Muscle layer of duodenum (tissue), 2 donors: ENCODE results near the gene PLEKHA6.

ENCODE experiments used
- H3K27ac ChIP-seq: one replicate; pipeline ENCODE4 v1.7.0; 2013; ENCODE audit warnings: mild to moderate bottlenecking, low read length
- H3K27me3 ChIP-seq: one replicate; pipeline ENCODE4 v1.7.0; 2013; ENCODE audit warnings: low read depth, mild to moderate bottlenecking, control low read depth, low read length
- H3K36me3 ChIP-seq, 2 donors: one replicate each; pipeline ENCODE4 v1.7.0; 2013; ENCODE audit warnings: low read length in 2 of 2, control low read depth in 1 of 2, mild to moderate bottlenecking in 1 of 2; ENCODE audit not compliant: insufficient read depth in 2 of 2, control insufficient read depth in 1 of 2
- H3K4me1 ChIP-seq, 2 donors: one replicate each; pipeline ENCODE4 v1.7.0; 2013; ENCODE audit warnings: low read length in 2 of 2, mild to moderate bottlenecking in 2 of 2, control low read depth in 1 of 2, moderate library complexity in 1 of 2; ENCODE audit not compliant: insufficient read depth in 2 of 2, control insufficient read depth in 1 of 2
- H3K4me3 ChIP-seq, 2 donors: one replicate each; pipeline ENCODE4 v1.7.0; 2013; ENCODE audit warnings: low read length in 2 of 2, low read depth in 1 of 2, mild to moderate bottlenecking in 1 of 2
- H3K9me3 ChIP-seq, 2 donors: one replicate each; pipeline ENCODE4 v1.7.0; 2013; ENCODE audit warnings: low read length in 2 of 2, control low read depth in 1 of 2, mild to moderate bottlenecking in 1 of 2; ENCODE audit not compliant: control insufficient read depth in 1 of 2
- donor health status: healthy.

The PLEKHA6 gene

GRCh38 chr1:204278251-204278650 is 81.5 kb downstream of the PLEKHA6 start:
- no peak overlapping the region for H3K4me3 ChIP-seq
- no peaks in the 10 kb centered on the region for H3K9me3 ChIP-seq
- peaks cover 0 to 4% of the 10 kb centered on the region in 2 donors for H3K4me1 ChIP-seq
- no peaks in the 10 kb centered on the region for H3K36me3 ChIP-seq
- H3K27me3 ChIP-seq = no peaks in the 10 kb centered on the region
- H3K27ac ChIP-seq = no peak overlapping the region

- Histone ChIP-seq H3K27ac (no peak overlapping the region), H3K36me3 (no peaks in the 10 kb centered on the region), H3K4me1 (peaks cover 0 to 4% of the 10 kb centered on the region in 2 donors), H3K27me3 (no peaks in the 10 kb centered on the region), H3K9me3 (no peaks in the 10 kb centered on the region), H3K4me3 (no peak overlapping the region)
Observed at GRCh38 chr1:204277563-204278219, 82.0 kb downstream of the PLEKHA6 start.

- no peaks in the 10 kb centered on the region for H3K9me3 ChIP-seq
- peaks cover 0 to 4% of the 10 kb centered on the region in 2 donors for H3K4me1 ChIP-seq
- no peaks in the 10 kb centered on the region for H3K36me3 ChIP-seq
- no peaks in the 10 kb centered on the region for H3K27me3 ChIP-seq
- no peak overlapping the region for H3K4me3 ChIP-seq
- H3K27ac ChIP-seq = no peak overlapping the region
Observed at GRCh38 chr1:204275695-204276370, 83.9 kb downstream of the PLEKHA6 start.

GRCh38 chr1:204274446-204274845 is 85.3 kb downstream of the PLEKHA6 start:
- Histone ChIP-seq H3K4me3 (no peak overlapping the region), H3K4me1 (peaks cover 0 to 4% of the 10 kb centered on the region in 2 donors), H3K36me3 (no peaks in the 10 kb centered on the region), H3K9me3 (no peaks in the 10 kb centered on the region), H3K27ac (no peak overlapping the region), H3K27me3 (no peaks in the 10 kb centered on the region)

GRCh38 chr1:204272505-204272904 is 87.2 kb downstream of the PLEKHA6 start:
- no peak overlapping the region for H3K4me3 ChIP-seq
- H3K4me1 ChIP-seq = no peaks in the 10 kb centered on the region
- no peaks in the 10 kb centered on the region for H3K27me3 ChIP-seq
- no peaks in the 10 kb centered on the region for H3K36me3 ChIP-seq
- H3K27ac ChIP-seq = no peak overlapping the region
- no peaks in the 10 kb centered on the region for H3K9me3 ChIP-seq

GRCh38 chr1:204271970-204272369 is 87.8 kb downstream of the PLEKHA6 start:
- no peaks in the 10 kb centered on the region for H3K36me3 ChIP-seq
- H3K4me1 ChIP-seq = peaks cover 0 to 1% of the 10 kb centered on the region in 2 donors
- H3K27me3 ChIP-seq = no peaks in the 10 kb centered on the region
- H3K4me3 ChIP-seq = no peak overlapping the region
- H3K27ac ChIP-seq = no peak overlapping the region
- H3K9me3 ChIP-seq = no peaks in the 10 kb centered on the region

GRCh38 chr1:204268101-204268500 is 91.6 kb downstream of the PLEKHA6 start:
- Histone ChIP-seq H3K4me3 (no peak overlapping the region), H3K27ac (no peak overlapping the region), H3K36me3 (peaks cover 0 to 7% of the 10 kb centered on the region in 2 donors), H3K9me3 (no peaks in the 10 kb centered on the region), H3K27me3 (no peaks in the 10 kb centered on the region), H3K4me1 (peaks cover 9 to 32% of the 10 kb centered on the region in 2 donors)

GRCh38 chr1:204267191-204267601 is 92.5 kb downstream of the PLEKHA6 start:
- Histone ChIP-seq H3K27me3 (no peaks in the 10 kb centered on the region), H3K27ac (no peak overlapping the region), H3K4me1 (peaks cover 9 to 35% of the 10 kb centered on the region in 2 donors), H3K9me3 (no peaks in the 10 kb centered on the region), H3K4me3 (no peak overlapping the region), H3K36me3 (peaks cover 0 to 7% of the 10 kb centered on the region in 2 donors)

GRCh38 chr1:204266504-204267034 is 93.2 kb downstream of the PLEKHA6 start:
- Histone ChIP-seq H3K4me1 (peaks cover 9 to 35% of the 10 kb centered on the region in 2 donors), H3K36me3 (peaks cover 0 to 7% of the 10 kb centered on the region in 2 donors)

GRCh38 chr1:204265665-204266064 is 94.1 kb downstream of the PLEKHA6 start:
- Histone ChIP-seq H3K9me3 (no peaks in the 10 kb centered on the region), H3K4me1 (peaks cover 9 to 35% of the 10 kb centered on the region in 2 donors), H3K27ac (no peak overlapping the region), H3K27me3 (no peaks in the 10 kb centered on the region), H3K36me3 (peaks cover 0 to 7% of the 10 kb centered on the region in 2 donors), H3K4me3 (no peak overlapping the region)

More at GRCh38 chr1:204266504-204267034, 93.2 kb downstream of the PLEKHA6 start:
- Histone ChIP-seq H3K27ac (no peak overlapping the region), H3K4me3 (no peak overlapping the region), H3K9me3 (no peaks in the 10 kb centered on the region), H3K27me3 (no peaks in the 10 kb centered on the region)

GRCh38 chr1:204264805-204265204 is 94.9 kb downstream of the PLEKHA6 start:
- Histone ChIP-seq H3K27me3 (no peaks in the 10 kb centered on the region), H3K36me3 (peaks cover 0 to 10% of the 10 kb centered on the region in 2 donors), H3K27ac (no peak overlapping the region), H3K4me3 (no peak overlapping the region), H3K4me1 (peaks cover 9 to 35% of the 10 kb centered on the region in 2 donors), H3K9me3 (no peaks in the 10 kb centered on the region)
